Measurements from ENCODE around the gene RPS24.

The RPS24 gene

DNA sequence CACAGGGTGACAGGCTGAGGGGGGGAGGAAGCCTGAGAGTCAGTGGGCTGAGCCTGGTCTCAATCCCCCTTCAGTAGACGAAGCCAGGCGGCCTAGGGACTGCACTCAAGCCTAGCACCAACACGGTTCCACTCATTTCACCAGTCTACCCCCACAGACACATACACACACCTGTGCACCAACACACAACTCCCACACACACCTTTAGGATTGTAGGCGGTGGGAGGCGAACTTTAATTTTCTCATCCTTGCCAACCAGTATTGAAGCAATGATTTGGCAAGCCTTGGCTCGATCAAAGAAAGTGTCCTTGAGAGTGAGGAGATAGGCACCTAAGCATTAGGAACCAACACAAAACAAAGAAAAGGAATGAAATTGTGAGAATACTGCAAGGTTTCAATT, 24.0 kb upstream of the RPS24 start:
- Mint-ChIP-seq H3K4me1 (no peaks in the 10 kb centered on the region), H3K9me3 (no peaks in the 10 kb centered on the region), H3K4me3 (no peak overlapping the region), H3K27ac (no peak overlapping the region), H3K27me3 (ENCODE audit: low read depth) (no peaks in the 10 kb centered on the region), H3K36me3 (ENCODE audit: low read depth) (peaks cover 72% of the 10 kb centered on the region)
- TF ChIP-seq, protein P1, sequence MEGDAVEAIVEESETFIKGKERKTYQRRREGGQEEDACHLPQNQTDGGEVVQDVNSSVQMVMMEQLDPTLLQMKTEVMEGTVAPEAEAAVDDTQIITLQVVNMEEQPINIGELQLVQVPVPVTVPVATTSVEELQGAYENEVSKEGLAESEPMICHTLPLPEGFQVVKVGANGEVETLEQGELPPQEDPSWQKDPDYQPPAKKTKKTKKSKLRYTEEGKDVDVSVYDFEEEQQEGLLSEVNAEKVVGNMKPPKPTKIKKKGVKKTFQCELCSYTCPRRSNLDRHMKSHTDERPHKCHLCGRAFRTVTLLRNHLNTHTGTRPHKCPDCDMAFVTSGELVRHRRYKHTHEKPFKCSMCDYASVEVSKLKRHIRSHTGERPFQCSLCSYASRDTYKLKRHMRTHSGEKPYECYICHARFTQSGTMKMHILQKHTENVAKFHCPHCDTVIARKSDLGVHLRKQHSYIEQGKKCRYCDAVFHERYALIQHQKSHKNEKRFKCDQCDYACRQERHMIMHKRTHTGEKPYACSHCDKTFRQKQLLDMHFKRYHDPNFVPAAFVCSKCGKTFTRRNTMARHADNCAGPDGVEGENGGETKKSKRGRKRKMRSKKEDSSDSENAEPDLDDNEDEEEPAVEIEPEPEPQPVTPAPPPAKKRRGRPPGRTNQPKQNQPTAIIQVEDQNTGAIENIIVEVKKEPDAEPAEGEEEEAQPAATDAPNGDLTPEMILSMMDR (IDR thresholded peaks at IDR 0.05; ENCODE audit: unreplicated experiment in 3 of 3), result no peak

DNA sequence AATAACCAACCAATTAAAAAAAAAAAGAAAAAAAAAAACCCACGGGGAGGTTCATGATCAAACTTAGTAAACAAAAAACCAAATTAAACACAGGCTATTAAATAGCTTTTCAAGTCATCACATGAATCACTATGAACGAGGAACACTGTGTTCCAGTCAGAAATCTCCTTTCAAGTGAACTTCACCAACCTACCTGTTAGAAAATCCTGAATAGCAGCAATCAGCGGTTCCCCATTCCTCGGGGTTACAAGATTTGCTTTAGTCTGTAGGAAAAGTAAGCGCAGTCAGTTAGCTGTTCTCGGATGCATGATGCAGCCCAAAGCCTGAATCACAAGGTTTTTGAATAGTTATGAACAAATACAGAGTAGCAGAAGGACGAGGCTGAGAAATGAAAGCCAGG, 23.4 kb upstream of the RPS24 start:
- Mint-ChIP-seq H3K4me1 (no peaks in the 10 kb centered on the region), H3K27ac (no peak overlapping the region), H3K36me3 (ENCODE audit: low read depth) (peaks cover 70% of the 10 kb centered on the region), H3K9me3 (no peaks in the 10 kb centered on the region), H3K4me3 (no peak overlapping the region), H3K27me3 (ENCODE audit: low read depth) (no peaks in the 10 kb centered on the region)
- TF ChIP-seq, protein P1 (IDR thresholded peaks at IDR 0.05; ENCODE audit: unreplicated experiment in 3 of 3), result no peak

DNA sequence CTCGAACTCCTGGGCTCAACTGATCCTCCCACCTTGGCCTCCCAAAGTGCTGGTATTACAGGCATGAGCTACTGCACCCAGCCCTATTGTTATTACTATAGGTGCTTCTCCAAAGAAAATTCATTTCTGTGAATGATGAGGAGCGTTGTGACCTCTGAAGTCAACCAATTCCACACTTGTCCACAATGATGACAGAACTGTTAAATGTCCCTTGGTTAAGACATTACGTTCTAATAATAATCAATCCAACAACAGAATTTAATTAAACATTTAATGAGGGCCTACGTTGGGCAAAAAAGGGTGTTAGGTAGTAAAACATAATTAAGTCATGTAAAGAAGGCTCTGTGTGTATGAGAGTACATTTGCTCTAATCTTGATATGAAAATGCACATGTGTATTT, 22.6 kb upstream of the RPS24 start:
- no peaks in the 10 kb centered on the region for H3K9me3 Mint-ChIP-seq
- TF ChIP-seq, protein P1 (IDR thresholded peaks at IDR 0.05; ENCODE audit: unreplicated experiment in 3 of 3), result no peak
- no peaks in the 10 kb centered on the region for H3K4me1 Mint-ChIP-seq
- H3K36me3 Mint-ChIP-seq (ENCODE audit: low read depth), result peaks cover 64% of the 10 kb centered on the region
- H3K4me3 Mint-ChIP-seq, result no peak overlapping the region
- no peak overlapping the region for H3K27ac Mint-ChIP-seq
- H3K27me3 Mint-ChIP-seq (ENCODE audit: low read depth), result no peaks in the 10 kb centered on the region

DNA sequence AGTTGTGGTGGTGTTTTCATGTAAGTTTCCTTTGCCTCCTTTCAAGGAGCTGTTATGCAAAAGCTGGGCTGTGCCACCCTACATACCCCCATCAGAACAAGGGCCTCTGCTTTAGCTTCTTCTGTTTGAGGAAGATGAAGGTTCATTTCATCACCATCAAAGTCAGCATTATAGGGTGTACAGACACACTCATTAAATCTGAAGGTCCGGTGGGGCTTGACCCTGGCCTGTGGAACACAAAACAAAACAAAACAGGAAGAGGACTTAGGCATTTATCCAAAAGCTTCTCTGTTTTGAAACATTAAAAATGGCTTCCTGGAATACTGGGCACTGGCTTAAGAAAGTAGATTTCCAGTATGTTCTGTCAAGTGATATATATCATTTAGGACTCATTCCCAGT, 20.1 kb upstream of the RPS24 start:
- H3K4me1 Mint-ChIP-seq, result no peaks in the 10 kb centered on the region
- H3K9me3 Mint-ChIP-seq, result no peaks in the 10 kb centered on the region
- H3K36me3 Mint-ChIP-seq (ENCODE audit: low read depth), result peaks cover 61% of the 10 kb centered on the region
- TF ChIP-seq, protein P1 (IDR thresholded peaks at IDR 0.05; ENCODE audit: unreplicated experiment in 3 of 3), result no peak
- no peaks in the 10 kb centered on the region for H3K27me3 Mint-ChIP-seq (ENCODE audit: low read depth)
- no peak overlapping the region for H3K27ac Mint-ChIP-seq
- H3K4me3 Mint-ChIP-seq, result no peak overlapping the region

DNA sequence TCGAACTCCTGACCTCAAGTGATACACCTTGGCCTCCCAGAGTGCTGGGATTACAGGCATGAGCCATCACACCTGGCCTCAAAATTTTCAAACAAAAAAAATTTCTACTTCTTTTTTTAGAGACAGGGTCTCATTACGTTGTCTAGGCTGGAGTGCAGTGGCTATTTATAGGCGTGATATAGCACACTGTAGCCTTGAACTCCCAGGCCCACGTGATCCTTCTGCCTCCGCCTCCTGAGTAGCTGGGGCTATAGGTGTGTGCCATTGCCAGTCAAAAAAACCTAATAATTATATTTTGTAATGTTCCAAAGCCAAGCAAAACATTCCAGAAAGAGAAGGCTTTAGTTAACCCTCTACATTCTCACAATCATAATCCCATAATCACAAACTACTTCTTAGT, 18.1 kb upstream of the RPS24 start:
- Mint-ChIP-seq H3K36me3 (ENCODE audit: low read depth) (peaks cover 51% of the 10 kb centered on the region), H3K4me1 (no peaks in the 10 kb centered on the region), H3K4me3 (no peak overlapping the region), H3K27me3 (ENCODE audit: low read depth) (no peaks in the 10 kb centered on the region), H3K9me3 (no peaks in the 10 kb centered on the region), H3K27ac (no peak overlapping the region)
- TF ChIP-seq, protein P1 (IDR thresholded peaks at IDR 0.05; ENCODE audit: unreplicated experiment in 3 of 3), result no peak

DNA sequence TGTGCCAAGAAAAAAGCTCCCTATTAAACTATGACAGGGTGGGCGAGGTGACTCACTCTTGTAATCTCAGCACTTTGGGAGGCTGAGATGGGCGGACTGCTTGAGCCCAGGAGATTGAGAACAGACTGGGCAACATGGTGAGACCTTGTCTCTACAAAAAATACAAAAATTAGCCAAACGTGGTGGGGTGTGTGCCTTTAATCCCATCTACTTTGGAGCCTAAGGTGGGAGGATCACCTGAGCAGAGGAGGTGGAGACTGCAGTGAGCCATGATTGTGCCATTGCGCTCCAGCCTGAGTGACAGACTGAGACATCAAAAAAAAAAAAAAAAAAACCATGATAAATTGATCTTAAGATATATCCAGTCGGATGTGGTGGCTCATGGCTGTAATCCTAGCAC, 15.8 kb upstream of the RPS24 start:
- TF ChIP-seq, protein P1 (IDR thresholded peaks at IDR 0.05; ENCODE audit: unreplicated experiment in 3 of 3), result no peak
- H3K9me3 Mint-ChIP-seq, result no peaks in the 10 kb centered on the region

More for the DNA sequence above, 15.8 kb upstream of the RPS24 start:
- Mint-ChIP-seq H3K4me3 (no peak overlapping the region), H3K27me3 (ENCODE audit: low read depth) (no peaks in the 10 kb centered on the region), H3K4me1 (no peaks in the 10 kb centered on the region), H3K36me3 (ENCODE audit: low read depth) (peaks cover 54% of the 10 kb centered on the region), H3K27ac (no peak overlapping the region)

All from nephron (organoid).